ENCODE measurements around the gene SYTL2.
"Not testable (repeated sequence)": the region's sequence is repeated elsewhere in the genome, so short reads cannot be mapped to it uniquely, and the experiment has no call there.

SYTL2 gene

DNA sequence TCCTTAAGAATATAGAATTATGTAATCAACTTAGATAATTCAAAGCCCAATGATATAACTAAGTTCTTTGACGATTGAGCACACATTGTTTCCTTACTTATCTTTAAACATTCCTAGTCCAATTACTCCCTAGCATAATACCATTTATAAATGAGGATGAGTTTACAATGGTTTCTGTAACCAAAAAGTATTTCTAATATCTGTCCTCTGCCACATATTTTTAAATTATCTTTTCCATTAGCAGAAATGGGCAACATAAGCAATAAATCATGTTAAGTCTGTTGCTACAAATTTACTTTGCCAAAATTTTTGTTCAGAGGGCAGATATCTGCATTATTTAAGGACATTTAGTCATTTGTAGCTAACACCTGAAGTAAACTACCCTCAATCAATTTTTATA is 152.8 kb downstream of the SYTL2 start:
- no peak overlapping the region for H3K27ac ChIP-seq (ENCODE audit: insufficient read depth in 1 of 2, low read depth in 1 of 2, low read length in 2 of 2, poor library complexity in 1 of 2, severe bottlenecking in 2 of 2)
- ChIA-PET POLR2A (no interaction called here), CTCF (interaction anchor here (1.1 kb wide), 1 partner anchor 10 kb away, joined by 3 read pairs; no protein-coding TSS in a partner anchor)
- no peaks in the 10 kb centered on the region for H3K9me3 ChIP-seq (ENCODE audit: control extremely low read depth in 1 of 5, control insufficient read depth in 4 of 5, insufficient read depth in 2 of 5, low read depth in 1 of 5, low read length in 4 of 5)
- no peak for DNase-seq
- H3K4me3 ChIP-seq (ENCODE audit: control insufficient read depth in 1 of 7, extremely low read depth in 1 of 7, insufficient read depth in 4 of 7, low read depth in 2 of 7, low read length in 6 of 7) = no peak overlapping the region
- no peaks in the 10 kb centered on the region for H3K27me3 ChIP-seq (replicated peaks in 2 of 5; ENCODE audit: control insufficient read depth in 4 of 5, insufficient read depth in 5 of 5, low read length in 4 of 5)
- H3K4me1 ChIP-seq (ENCODE audit: control extremely low read depth in 1 of 4, control insufficient read depth in 4 of 4, insufficient read depth in 4 of 4, low read length in 3 of 4) = peaks cover 6 to 34% (median 19%) of the 10 kb centered on the region in 4 experiments
- WGBS (ENCODE audit: insufficient coverage) = no CpG with 5 or more reads among the region's 1 CpG
- peaks cover 11 to 63% (median 29%) of the 10 kb centered on the region in 4 experiments for H3K36me3 ChIP-seq (ENCODE audit: control insufficient read depth in 4 of 4, insufficient read depth in 4 of 4, low read length in 3 of 4)

DNA sequence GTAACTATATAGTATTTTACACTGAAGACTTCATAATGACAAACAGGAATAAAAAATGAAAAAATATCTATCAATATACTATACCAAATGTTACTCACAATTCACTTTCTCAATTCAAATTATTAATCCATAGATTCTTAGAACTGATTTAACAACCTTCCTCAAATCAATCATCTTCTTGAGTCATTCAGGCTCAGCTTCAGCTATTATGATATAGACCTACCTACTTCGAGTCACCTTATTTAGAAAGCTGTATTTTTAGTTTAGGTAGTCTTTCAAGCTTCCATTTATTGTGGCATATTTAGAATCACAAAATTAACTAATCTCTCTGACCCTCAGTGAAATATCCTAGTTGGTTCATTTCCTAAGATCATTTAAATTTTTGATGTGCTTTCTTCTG is 154.2 kb downstream of the SYTL2 start:
- H3K4me3 ChIP-seq (ENCODE audit: control insufficient read depth in 1 of 7, extremely low read depth in 1 of 7, insufficient read depth in 4 of 7, low read depth in 2 of 7, low read length in 6 of 7) = no peak overlapping the region
- no CpG with 5 or more reads among the region's 1 CpG for WGBS (ENCODE audit: insufficient coverage)
- H3K9me3 ChIP-seq (ENCODE audit: control extremely low read depth in 1 of 5, control insufficient read depth in 4 of 5, insufficient read depth in 2 of 5, low read depth in 1 of 5, low read length in 4 of 5) = no peaks in the 10 kb centered on the region
- DNase-seq = no peak
- peaks cover 11 to 60% (median 29%) of the 10 kb centered on the region in 4 experiments for H3K36me3 ChIP-seq (ENCODE audit: control insufficient read depth in 4 of 4, insufficient read depth in 4 of 4, low read length in 3 of 4)
- ChIA-PET CTCF (interaction anchor here (1.0 kb wide), 1 partner anchor 65 kb away, joined by 3 read pairs; no protein-coding TSS in a partner anchor), POLR2A (no interaction called here)
- H3K27me3 ChIP-seq (replicated peaks in 2 of 5; ENCODE audit: control insufficient read depth in 4 of 5, insufficient read depth in 5 of 5, low read length in 4 of 5) = no peaks in the 10 kb centered on the region
- peaks cover 3 to 26% (median 11%) of the 10 kb centered on the region in 4 experiments for H3K4me1 ChIP-seq (ENCODE audit: control extremely low read depth in 1 of 4, control insufficient read depth in 4 of 4, insufficient read depth in 4 of 4, low read length in 3 of 4)
- no peak overlapping the region for H3K27ac ChIP-seq (ENCODE audit: insufficient read depth in 1 of 2, low read depth in 1 of 2, low read length in 2 of 2, poor library complexity in 1 of 2, severe bottlenecking in 2 of 2)

DNA sequence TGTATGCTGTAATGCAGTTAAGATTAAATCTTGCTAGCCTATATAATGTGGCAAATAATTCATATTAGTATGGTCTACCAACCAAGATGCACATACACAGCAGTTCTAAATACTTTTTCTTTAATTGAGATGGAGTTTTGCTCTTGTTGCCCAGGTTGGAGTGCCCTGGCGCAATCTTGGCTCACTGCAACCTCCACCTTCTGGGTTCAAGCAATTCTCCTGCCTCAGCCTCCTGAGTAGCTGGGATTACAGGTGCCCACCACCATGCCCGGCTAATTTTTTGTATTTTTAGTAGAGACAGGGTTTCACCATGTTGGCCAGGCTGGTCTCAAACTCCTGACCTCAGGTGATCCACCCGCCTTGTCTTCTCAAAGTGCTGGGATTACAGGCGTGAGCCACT is 156.6 kb downstream of the SYTL2 start:
- WGBS (ENCODE audit: insufficient coverage) = no CpG with 5 or more reads among the region's 4 CpGs
- H3K36me3 ChIP-seq (ENCODE audit: control insufficient read depth in 4 of 4, insufficient read depth in 4 of 4, low read length in 3 of 4) = peaks cover 13 to 62% (median 27%) of the 10 kb centered on the region in 4 experiments
- POLR2A ChIA-PET = interaction anchor here (1.0 kb wide), 1 partner anchor 26 kb away, joined by 3 read pairs; the partner anchor contains the start of gene TMEM126B
- H3K4me3 ChIP-seq (ENCODE audit: control insufficient read depth in 1 of 7, extremely low read depth in 1 of 7, insufficient read depth in 4 of 7, low read depth in 2 of 7, low read length in 6 of 7); H3K27me3 ChIP-seq (replicated peaks in 2 of 5; ENCODE audit: control insufficient read depth in 4 of 5, insufficient read depth in 5 of 5, low read length in 4 of 5); H3K9me3 ChIP-seq (ENCODE audit: control extremely low read depth in 1 of 5, control insufficient read depth in 4 of 5, insufficient read depth in 2 of 5, low read depth in 1 of 5, low read length in 4 of 5); DNase-seq; H3K27ac ChIP-seq (ENCODE audit: insufficient read depth in 1 of 2, low read depth in 1 of 2, low read length in 2 of 2, poor library complexity in 1 of 2, severe bottlenecking in 2 of 2): not testable (repeated sequence)
- CTCF ChIA-PET = interaction anchor here (1.3 to 2.0 kb wide), 2 partner anchors 10 to 173 kb away, joined by 4 to 10 read pairs; no protein-coding TSS in a partner anchor
- H3K4me1 ChIP-seq (ENCODE audit: control extremely low read depth in 1 of 4, control insufficient read depth in 4 of 4, insufficient read depth in 4 of 4, low read length in 3 of 4) = peaks cover 0 to 15% (median 8%) of the 10 kb centered on the region in 4 experiments

DNA sequence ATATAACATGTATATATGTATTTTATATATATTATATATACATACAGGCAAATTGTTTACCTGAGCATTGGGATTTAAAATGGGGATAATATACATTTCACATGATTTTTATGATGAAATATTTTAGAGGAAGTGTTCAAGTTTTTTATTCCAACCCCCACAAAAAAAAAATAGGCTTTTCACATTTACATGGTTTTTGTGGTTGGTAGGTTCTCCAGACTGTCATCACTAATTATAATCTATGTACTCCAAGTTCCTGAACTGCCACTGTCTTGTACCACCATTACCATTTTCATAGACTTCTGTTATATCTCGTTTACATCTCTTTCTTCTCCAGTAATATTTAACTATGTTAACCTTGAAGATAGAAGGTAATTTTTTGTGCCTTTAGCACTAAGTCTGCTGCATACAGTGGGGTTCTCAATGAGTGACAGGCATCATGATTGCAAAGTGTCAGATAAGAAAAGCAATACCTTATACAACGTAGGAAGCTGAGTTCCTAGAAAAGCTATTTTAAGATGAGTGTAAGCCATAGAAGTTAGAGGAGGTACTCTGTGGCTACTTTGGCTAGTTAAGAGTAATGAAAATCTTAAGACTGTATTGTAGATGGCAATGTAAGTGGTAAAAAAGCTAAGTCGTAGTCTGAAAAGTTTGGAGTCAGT is 158.0 kb downstream of the SYTL2 start:
- peak overlapping the region in 1 of 7 experiments; percentile 17 for H3K4me3 ChIP-seq (ENCODE audit: control insufficient read depth in 1 of 7, extremely low read depth in 1 of 7, insufficient read depth in 4 of 7, low read depth in 2 of 7, low read length in 6 of 7)
- CTCF ChIA-PET = interaction anchor here (1.2 to 2.0 kb wide), 2 partner anchors 11 to 27 kb away, joined by 3 to 10 read pairs; no protein-coding TSS in a partner anchor
- POLR2A ChIA-PET = interaction anchor here (1.0 kb wide), 1 partner anchor 25 kb away, joined by 3 read pairs; the partner anchor contains the start of gene TMEM126B
- H3K36me3 ChIP-seq (ENCODE audit: control insufficient read depth in 4 of 4, insufficient read depth in 4 of 4, low read length in 3 of 4) = peaks cover 13 to 49% (median 20%) of the 10 kb centered on the region in 4 experiments
- no peaks in the 10 kb centered on the region for H3K27me3 ChIP-seq (replicated peaks in 2 of 5; ENCODE audit: control insufficient read depth in 4 of 5, insufficient read depth in 5 of 5, low read length in 4 of 5)
- WGBS (ENCODE audit: insufficient coverage) = 29% methylated on average over 1 of the region's 3 CpGs
- H3K27ac ChIP-seq (ENCODE audit: insufficient read depth in 1 of 2, low read depth in 1 of 2, low read length in 2 of 2, poor library complexity in 1 of 2, severe bottlenecking in 2 of 2) = no peak overlapping the region
- peak in 2 of 3 donors; percentile 71 to 81 for DNase-seq
- H3K9me3 ChIP-seq (ENCODE audit: control extremely low read depth in 1 of 5, control insufficient read depth in 4 of 5, insufficient read depth in 2 of 5, low read depth in 1 of 5, low read length in 4 of 5) = no peaks in the 10 kb centered on the region
- H3K4me1 ChIP-seq (ENCODE audit: control extremely low read depth in 1 of 4, control insufficient read depth in 4 of 4, insufficient read depth in 4 of 4, low read length in 3 of 4) = peaks cover 5 to 23% (median 15%) of the 10 kb centered on the region in 4 experiments

DNA sequence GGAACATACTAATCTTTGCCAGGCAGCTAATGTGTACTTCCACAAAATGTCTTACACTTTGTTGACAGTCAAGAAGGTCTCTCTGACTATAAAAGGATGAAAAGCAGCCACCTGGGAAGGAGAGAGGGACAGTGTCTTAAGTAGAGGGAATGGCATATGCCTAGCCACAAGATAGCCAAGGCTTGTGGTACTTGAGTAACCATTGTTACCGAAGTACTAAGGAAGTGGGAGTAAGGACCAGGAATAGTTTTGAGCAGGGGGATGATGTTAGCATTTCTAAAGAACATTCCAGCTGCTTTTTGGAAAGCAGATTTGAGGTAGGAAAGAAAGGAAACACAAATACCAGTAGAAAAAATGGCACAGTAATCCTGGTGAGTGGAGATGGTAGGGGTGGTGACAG is 159.8 kb downstream of the SYTL2 start:
- ChIA-PET POLR2A (no interaction called here), CTCF (interaction anchor here (2.1 kb wide), 1 partner anchor 13 kb away, joined by 8 read pairs; no protein-coding TSS in a partner anchor)
- peaks cover 7 to 32% (median 21%) of the 10 kb centered on the region in 4 experiments for H3K4me1 ChIP-seq (ENCODE audit: control extremely low read depth in 1 of 4, control insufficient read depth in 4 of 4, insufficient read depth in 4 of 4, low read length in 3 of 4)
- DNase-seq = no peak
- H3K9me3 ChIP-seq (ENCODE audit: control extremely low read depth in 1 of 5, control insufficient read depth in 4 of 5, insufficient read depth in 2 of 5, low read depth in 1 of 5, low read length in 4 of 5) = no peaks in the 10 kb centered on the region
- H3K27ac ChIP-seq (ENCODE audit: insufficient read depth in 1 of 2, low read depth in 1 of 2, low read length in 2 of 2, poor library complexity in 1 of 2, severe bottlenecking in 2 of 2) = no peak overlapping the region
- WGBS (ENCODE audit: insufficient coverage) = 100% methylated on average over 1 of the region's 1 CpG
- H3K27me3 ChIP-seq (replicated peaks in 2 of 5; ENCODE audit: control insufficient read depth in 4 of 5, insufficient read depth in 5 of 5, low read length in 4 of 5) = no peaks in the 10 kb centered on the region
- H3K4me3 ChIP-seq (ENCODE audit: control insufficient read depth in 1 of 7, extremely low read depth in 1 of 7, insufficient read depth in 4 of 7, low read depth in 2 of 7, low read length in 6 of 7) = no peak overlapping the region
- peaks cover 7 to 33% (median 9%) of the 10 kb centered on the region in 4 experiments for H3K36me3 ChIP-seq (ENCODE audit: control insufficient read depth in 4 of 4, insufficient read depth in 4 of 4, low read length in 3 of 4)

DNA sequence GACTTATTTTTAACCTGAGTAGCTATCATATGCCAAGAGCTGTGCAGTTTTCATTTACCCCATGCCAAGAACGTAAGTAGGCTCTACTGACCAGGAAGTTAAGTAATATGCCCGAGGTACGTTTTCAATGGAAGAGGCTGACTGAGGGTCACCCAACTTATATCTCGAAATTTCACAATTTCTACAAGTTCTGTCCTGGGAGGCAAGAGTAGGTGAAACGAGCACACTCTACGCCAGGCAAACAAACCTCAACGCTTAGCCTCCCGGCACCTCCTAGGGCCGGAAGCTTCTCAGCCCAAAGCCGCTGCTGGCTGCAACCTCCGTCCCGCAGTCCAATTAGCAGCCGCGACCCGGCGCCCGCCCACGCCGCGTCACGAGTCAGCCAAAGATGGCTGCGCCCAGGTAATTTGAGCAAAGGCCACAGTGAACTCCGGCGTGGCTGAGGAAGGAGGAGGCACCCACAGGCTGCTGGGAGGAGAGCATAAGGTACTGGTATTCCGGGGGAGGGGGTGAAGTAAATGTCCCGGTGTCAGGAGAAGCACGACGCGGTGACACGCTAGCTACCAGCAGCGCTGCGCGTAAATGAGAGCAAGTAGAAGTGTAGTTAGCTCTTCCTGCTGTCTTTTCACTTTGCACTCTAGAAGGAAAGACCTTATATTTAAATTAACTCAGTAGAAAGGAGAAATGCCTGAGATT is 163.2 kb downstream of the SYTL2 start, which contains the start of gene TMEM126A:
TSS of gene TMEM126A (plus strand) at position 364 of the 696 bp plus-strand sequence. CDS start 2,289 bp downstream, outside the sequence.
- under 1% methylated on average over 31 of the region's 33 CpGs for WGBS (ENCODE audit: insufficient coverage)
- ChIA-PET POLR2A (interaction anchor here (0.7 to 1.3 kb wide), 2 partner anchors 16 to 19 kb away, joined by 3 to 4 read pairs; partner anchors contain the start of gene TMEM126B), CTCF (interaction anchor here (0.9 to 1.9 kb wide), 10 partner anchors 10 to 207 kb away, joined by 3 to 10 read pairs (median 3); partner anchors contain the start of genes CCDC83 and TMEM126B)
- peaks cover 2 to 17% (median 5%) of the 10 kb centered on the region in 4 experiments for H3K36me3 ChIP-seq (ENCODE audit: control insufficient read depth in 4 of 4, insufficient read depth in 4 of 4, low read length in 3 of 4)
- peaks cover 6 to 23% (median 12%) of the 10 kb centered on the region in 4 experiments for H3K4me1 ChIP-seq (ENCODE audit: control extremely low read depth in 1 of 4, control insufficient read depth in 4 of 4, insufficient read depth in 4 of 4, low read length in 3 of 4)
- DNase-seq = peak; percentile 81 to 90 (median 85)
- no peaks in the 10 kb centered on the region for H3K9me3 ChIP-seq (ENCODE audit: control extremely low read depth in 1 of 5, control insufficient read depth in 4 of 5, insufficient read depth in 2 of 5, low read depth in 1 of 5, low read length in 4 of 5)
- peak within 1 kb of the TSS; percentile 81 to 84 for H3K27ac ChIP-seq (ENCODE audit: insufficient read depth in 1 of 2, low read depth in 1 of 2, low read length in 2 of 2, poor library complexity in 1 of 2, severe bottlenecking in 2 of 2)
- H3K4me3 ChIP-seq (ENCODE audit: control insufficient read depth in 1 of 7, extremely low read depth in 1 of 7, insufficient read depth in 4 of 7, low read depth in 2 of 7, low read length in 6 of 7) = peak within 1 kb of the TSS; percentile 86 to 99 (median 90)
- peaks cover 0 to 19% (median 7%) of the 10 kb centered on the region in 5 experiments for H3K27me3 ChIP-seq (replicated peaks in 2 of 5; ENCODE audit: control insufficient read depth in 4 of 5, insufficient read depth in 5 of 5, low read length in 4 of 5)

All from common myeloid progenitor, CD34-positive (primary cell).